A549 treated with CORT108297 at 1 μM for 4 hours (cell line): Measurements from ENCODE around the gene MFF. TPM values are rescaled to one million over a fixed set of nuclear protein-coding genes. Genes with fewer than 3 reads are reported as not detected.

ENCODE experiments used
- total RNA-seq: library from RNA; stranded (reverse); fragments of 200-300 nt; extraction: Qiagen RNA extraction; gene quantifications from 5 replicates; pipeline ENCODE4 v1.2.3, GENCODE V29; 2022

Gene MFF
- total RNA-seq: 105 to 117 TPM (median 108 TPM) in 5 replicates

GRCh38 chr2:227324995-227325838 lies at the start of gene MFF:
Gene MFF, plus strand, starts transcription at chr2:227325251. Its CDS starts 5,415 bp downstream, at chr2:227330666.

DNA sequence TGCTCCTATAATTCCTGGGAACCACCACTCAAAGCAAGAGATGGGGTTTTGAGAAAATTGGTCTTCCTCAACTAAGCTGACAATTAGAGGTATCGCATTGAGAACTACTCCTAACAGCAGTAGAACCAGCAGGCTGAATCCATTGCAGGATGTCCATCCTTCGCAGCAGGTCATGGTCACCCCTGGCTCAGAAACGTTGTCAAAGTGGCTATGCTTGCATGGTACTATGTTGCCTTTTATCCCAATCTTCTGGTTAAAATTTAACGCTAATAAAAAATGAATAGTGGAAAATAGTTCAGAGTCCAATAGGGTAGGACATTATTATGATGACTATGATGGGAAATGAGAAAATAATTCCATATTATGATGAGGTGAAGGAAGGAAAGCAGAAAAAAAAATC lies 54.0 kb downstream of the MFF start, which contains the start of gene TM4SF20:
Gene TM4SF20 (minus strand): TSS at position 212 of the 400 bp plus-strand sequence. CDS start 38 bp downstream, at position 174.

DNA sequence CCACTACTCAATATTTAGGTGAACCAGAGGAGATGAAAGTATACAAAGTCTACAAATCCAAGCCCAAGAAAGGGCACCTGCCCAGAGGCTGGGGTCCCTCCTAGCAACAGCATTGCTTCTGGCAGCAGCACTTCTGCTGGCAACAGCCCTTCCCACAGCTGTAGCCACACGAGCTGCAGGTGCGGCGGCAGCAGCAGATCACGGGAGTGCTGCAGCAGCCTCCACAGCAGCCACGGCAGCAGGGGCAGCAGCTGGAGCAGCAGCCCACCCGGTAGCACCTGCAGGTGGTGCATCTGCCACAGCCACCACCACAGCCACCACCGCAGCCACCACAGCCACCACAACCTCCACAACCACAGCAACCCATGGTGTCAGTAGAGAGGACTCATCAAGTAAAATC lies 62.5 kb downstream of the MFF start, which contains the start of gene SCYGR1:
Gene SCYGR1 (minus strand): TSS at position 367 of the 400 bp plus-strand sequence. CDS start 0 bp downstream, at position 367.

Other genes with a start within 250 kb of the MFF start
- gene COL4A4, start 161.0 kb upstream of the MFF start, total RNA-seq: 1.2 to 2.7 TPM (median 1.7 TPM) in 5 replicates
- 0.43 to 1.2 TPM (median 0.69 TPM) in 5 replicates for gene COL4A3, start 160.6 kb upstream of the MFF start, total RNA-seq
- gene TM4SF20, start 54.1 kb downstream of the MFF start, total RNA-seq: 6.6 to 9.7 TPM (median 9.5 TPM) in 5 replicates
- gene SCYGR1, start 62.7 kb downstream of the MFF start, total RNA-seq: not detected in 5 replicates
- gene AGFG1, start 146.9 kb downstream of the MFF start, total RNA-seq: 106 to 132 TPM (median 120 TPM) in 5 replicates